Testis (tissue), 2 donors: ENCODE data around the gene PINK1.

Source experiments
- POLR2A ChIP-seq: fragments of 450-650 bp; IDR thresholded peaks from one replicate; pipeline ENCODE4 v1.6.1; 2017; ENCODE audit warnings: antibody characterized with exemption, mild to moderate bottlenecking, moderate library complexity
- TF ChIP-seq, protein P1 (sequence below), 3 experiments: fragments of 450-650 bp in 2 of 3; fragments of 200-600 bp in 1 of 3; sonication (generic) in 1 of 3; IDR thresholded peaks; one replicate each; pipeline ENCODE4 v1.5.1; 2016 to 2019; ENCODE audit warnings: antibody characterized with exemption in 3 of 3, mild to moderate bottlenecking in 2 of 3, moderate library complexity in 1 of 3

- TF ChIP-seq, protein P1, sequence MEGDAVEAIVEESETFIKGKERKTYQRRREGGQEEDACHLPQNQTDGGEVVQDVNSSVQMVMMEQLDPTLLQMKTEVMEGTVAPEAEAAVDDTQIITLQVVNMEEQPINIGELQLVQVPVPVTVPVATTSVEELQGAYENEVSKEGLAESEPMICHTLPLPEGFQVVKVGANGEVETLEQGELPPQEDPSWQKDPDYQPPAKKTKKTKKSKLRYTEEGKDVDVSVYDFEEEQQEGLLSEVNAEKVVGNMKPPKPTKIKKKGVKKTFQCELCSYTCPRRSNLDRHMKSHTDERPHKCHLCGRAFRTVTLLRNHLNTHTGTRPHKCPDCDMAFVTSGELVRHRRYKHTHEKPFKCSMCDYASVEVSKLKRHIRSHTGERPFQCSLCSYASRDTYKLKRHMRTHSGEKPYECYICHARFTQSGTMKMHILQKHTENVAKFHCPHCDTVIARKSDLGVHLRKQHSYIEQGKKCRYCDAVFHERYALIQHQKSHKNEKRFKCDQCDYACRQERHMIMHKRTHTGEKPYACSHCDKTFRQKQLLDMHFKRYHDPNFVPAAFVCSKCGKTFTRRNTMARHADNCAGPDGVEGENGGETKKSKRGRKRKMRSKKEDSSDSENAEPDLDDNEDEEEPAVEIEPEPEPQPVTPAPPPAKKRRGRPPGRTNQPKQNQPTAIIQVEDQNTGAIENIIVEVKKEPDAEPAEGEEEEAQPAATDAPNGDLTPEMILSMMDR (IDR thresholded peaks at IDR 0.05), result no peak
- TF ChIP-seq POLR2A, result no peak
Observed at GRCh38 chr1:20636785-20637347, 3.6 kb downstream of the PINK1 start.
